HS-27A (cell line): ENCODE results near the gene HELB.
"Not testable (repeated sequence)": the region's sequence is repeated elsewhere in the genome, so short reads cannot be mapped to it uniquely, and the experiment has no call there.

Experiments used
- DNase-seq: peaks from one replicate; pipeline ENCODE4 v3.0.0-alpha.2; 2012; ENCODE audit warnings: low read depth, missing footprints

Gene HELB

DNA sequence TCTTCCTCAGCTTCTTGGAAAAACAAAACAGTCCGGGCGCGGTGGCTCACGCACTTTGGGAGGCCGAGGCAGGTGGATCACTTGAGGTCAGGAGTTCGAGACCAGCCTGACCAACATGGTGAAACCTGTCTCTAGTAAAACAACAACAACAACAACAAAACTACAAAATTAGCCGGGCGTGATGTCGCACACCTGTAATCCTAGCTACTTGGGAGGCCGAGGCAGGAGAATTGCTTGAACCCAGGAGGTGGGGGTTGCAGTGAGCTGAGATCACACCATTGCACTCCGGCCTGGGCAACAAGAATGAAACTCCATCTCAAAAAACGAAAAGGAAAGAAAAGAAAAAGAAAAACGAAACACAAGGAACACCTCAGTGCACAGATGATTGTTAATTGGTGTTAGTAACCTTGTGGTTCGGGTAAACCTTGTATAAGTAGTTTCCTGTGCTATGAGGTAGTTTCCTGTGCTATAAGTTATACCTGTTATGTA, 1.1 kb downstream of the HELB start:
- DNase-seq = not testable (repeated sequence)

DNA sequence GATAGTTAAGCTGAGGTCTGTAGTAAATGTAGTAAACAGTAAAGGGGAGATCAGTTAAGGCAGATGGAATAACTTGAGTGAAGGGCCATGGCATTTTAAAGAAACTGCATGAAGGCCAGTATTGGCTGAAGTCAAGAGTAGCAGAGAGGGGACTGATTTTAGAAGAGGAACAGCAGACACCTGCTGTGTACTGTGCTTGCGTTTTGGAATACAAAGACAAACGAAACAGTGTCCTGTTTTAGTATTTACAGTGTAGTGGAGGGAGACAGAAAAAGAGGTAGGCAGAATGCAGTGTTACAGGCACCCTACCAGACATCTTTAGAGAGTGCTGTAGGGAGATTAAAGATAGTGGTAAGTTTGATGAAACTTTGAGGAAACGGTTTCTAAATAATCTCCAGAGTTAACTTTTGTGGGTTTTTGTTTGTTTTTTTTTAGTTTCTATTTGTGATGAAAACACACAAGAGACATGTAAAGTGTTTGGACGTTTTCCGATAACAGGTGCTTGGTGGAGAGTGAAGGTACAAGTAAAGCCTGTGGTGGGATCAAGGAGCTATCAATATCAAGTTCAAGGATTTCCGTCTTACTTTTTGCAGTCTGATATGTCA, 2.1 kb downstream of the HELB start:
- DNase-seq = no peak

DNA sequence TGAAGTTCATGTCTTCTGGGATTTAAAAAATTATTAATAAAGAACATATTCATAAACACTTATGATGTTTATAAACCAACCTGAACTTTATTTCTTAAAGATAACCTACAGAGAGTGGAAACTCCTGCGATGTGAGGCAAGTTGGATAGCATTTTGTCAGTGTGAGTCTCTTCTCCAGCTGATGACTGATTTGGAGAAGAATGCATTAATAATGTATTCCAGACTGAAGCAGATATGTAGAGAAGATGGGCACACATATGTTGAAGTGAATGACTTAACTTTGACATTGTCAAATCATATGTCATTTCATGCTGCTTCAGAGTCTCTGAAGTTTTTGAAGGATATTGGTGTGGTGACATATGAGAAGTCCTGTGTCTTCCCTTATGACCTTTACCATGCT, 7.3 kb downstream of the HELB start:
- DNase-seq = no peak

DNA sequence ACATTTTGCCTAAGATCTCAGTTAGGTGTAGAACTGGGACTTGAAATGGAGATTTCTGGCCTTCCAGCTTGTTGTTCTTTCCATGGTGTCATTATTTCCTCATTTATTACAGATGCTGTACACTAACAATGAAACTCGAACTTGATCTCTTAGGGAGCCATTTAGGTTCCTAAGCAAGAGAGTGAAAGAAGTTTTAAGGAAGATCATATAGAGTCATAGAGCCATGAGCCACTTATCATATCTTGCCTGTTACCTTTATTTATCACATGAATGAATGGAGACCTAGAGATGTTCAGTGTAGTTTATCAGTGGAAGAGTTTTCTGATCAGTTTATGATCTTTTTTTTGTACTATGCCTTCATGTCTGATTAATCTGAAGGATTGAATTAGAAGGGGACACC, 9.9 kb downstream of the HELB start:
- DNase-seq = no peak

DNA sequence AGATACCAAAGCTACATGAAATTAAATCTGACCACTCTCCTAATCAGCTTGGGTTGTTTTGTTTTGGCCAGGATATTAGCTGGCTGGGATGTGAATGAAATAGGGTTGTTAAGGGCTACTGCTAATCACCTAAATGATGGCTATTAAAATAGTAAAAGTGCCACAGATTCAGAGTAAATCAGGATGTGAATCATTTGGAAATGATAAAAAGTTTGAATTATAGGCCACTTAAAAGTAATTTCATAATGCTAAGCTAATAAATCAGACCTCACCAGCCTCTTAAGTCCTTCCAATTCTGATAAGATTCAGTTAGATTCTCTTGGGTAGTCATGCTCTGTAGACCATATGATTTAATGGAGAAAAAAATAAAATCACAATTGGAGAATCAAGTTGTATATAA, 12.0 kb downstream of the HELB start:
- no peak for DNase-seq

DNA sequence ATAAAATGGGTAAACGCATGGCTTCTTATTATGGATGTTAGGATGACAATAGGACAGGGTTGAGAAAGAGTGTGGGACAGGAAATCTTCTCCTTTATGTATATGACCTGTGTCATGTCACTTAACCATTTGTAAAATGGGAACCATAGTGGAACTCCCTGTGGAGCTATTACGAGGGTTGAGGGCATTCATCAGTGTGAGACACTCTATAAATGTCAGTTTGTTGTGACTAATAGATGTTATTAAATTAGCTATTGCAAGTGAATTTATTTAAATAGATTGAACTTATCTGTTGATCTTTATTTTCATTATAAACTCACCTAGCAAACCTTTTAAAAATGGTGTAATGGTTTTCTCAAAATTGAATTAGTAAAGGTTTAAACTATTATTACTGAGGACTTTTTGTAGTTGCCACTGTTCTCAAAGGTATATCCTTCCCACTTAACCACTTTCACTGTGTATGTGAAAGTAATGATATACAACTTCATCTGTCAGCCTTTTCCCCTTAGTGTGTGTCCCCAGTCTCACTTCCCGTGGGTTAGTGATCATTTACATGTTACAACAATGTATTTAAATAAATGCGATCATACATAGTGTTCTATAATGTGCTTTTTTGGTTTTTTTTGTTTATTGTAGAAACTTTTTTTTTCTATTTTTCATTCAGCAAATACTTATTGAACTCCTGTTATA, 17.1 kb downstream of the HELB start:
- no peak for DNase-seq

DNA sequence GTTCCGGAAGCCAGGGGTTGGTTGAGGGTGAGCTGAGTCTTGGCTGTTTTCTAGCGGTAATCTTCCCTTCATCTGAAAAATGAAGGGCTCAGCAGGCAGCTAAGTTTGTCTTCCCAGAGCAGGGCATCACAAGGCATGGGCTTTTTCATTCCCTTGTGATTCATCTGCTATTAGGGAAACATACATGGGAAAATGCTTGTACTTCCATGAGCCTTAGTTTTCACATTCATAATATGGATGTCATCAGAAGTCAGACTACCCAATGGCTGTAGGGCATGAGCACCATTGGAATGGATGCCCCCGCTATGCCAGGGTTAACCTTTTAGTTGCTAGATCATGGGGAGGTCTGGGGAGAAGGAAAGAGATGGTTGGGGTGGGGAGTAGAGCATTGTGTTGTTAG, 18.7 kb downstream of the HELB start:
- DNase-seq = no peak

DNA sequence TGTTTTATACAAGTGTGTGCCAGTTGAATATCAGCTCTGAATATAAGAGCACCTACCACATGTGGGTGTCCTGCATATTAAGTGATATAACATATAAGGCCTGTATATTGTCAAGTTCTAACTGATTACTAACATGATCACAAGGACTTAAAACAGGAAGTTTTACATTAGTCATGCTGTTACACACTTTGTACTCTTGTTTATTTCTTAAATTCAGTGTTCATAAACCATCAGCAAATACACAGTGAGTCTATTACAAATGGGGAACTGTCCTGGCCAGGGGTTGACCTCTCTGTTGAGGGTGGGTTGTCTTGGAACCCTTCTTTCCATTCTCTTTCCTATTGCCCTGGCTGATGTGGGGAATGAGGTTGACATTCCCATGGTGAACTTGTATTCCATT, 19.1 kb downstream of the HELB start:
- DNase-seq = no peak

DNA sequence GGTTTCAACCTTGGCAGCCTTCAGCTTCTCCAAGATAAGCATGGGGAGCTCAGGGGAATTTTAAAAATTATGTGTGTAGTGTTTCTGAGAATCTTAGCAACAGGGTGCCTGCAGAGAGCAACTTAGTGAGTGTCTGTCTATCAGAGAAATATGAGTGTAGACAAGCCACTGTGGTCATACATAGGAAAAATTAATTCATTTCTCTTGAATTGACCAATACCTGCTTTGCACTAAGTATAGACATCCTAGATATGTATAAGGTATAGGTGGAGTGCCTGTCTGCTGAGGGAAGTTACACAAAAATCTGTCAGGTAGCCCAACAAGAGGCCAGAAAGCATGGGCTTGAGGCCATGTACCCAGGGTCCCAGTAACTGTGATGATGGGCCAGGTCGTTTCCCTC, 20.7 kb downstream of the HELB start:
- no peak for DNase-seq

DNA sequence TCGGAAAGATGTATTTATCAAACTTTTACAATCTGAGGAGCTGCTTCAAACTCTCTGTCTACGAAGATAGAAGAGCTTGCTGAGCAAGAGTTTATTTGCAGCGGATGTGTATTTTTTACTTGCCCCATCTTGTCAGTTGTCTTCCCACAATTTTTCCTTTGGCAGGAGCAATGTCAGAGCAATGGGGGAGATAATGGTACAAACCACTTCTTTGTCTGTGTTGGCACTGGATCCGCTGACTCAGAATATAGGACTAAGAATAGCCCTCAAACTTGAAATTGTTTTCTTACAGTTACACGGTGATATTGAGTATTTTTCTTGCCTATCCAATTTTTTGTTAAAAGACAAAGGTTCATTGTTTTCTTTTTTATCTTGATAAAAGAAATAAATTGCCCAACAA, 27.6 kb downstream of the HELB start:
- no peak for DNase-seq

DNA sequence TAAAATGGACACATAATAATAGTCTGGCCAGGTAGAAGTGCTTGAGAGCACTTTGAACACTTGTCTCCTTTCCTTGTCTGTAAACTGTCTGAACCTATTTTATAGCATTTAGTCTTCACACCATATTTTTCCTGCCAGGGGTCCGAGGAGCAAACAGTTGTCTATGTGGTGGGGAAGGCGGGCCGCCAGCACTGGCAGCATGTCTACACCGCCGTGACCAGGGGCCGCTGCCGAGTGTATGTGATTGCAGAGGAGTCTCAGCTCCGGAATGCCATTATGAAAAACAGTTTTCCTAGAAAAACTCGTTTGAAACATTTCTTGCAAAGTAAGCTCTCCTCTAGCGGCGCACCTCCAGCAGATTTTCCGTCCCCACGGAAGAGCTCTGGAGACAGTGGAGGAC, 28.7 kb downstream of the HELB start:
- no peak for DNase-seq

DNA sequence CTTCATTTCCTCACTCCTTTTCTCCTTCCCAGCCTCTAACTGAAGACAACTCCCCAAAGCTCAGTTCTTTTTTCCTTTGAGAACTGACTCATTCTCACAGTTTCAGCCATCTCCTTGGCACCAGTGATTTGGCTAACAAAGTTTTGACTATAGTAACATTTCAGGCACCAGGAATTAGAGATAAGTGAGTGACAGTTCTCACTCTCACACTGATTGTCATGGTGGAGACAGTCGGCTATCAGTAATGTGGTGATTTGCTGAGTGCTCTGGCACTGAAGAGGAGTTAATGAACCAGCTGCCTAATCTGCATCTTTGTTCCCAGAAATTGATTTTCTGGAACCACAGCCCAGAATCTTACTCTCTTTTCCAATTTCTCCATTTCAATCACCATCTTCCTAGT, 29.5 kb downstream of the HELB start:
- no peak for DNase-seq

DNA sequence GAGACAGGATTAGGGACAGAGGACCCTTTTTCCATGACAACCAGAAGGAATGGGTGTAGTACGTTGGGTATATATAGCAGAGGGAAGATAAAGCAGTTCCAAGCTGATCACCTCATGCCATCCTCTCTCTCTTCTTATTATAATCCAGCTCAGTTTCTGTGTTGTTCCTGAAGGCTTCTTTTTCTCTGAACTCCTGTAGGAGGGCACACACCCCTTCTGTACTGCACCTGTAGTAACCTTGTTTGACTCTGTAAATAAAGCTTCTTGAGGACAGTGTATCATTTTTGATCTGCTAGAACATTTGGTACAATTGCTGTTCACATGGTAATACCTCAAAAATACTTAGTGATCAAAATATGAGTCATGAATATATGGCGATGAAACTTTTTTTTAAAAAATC, 33.5 kb downstream of the HELB start:
- DNase-seq = no peak

DNA sequence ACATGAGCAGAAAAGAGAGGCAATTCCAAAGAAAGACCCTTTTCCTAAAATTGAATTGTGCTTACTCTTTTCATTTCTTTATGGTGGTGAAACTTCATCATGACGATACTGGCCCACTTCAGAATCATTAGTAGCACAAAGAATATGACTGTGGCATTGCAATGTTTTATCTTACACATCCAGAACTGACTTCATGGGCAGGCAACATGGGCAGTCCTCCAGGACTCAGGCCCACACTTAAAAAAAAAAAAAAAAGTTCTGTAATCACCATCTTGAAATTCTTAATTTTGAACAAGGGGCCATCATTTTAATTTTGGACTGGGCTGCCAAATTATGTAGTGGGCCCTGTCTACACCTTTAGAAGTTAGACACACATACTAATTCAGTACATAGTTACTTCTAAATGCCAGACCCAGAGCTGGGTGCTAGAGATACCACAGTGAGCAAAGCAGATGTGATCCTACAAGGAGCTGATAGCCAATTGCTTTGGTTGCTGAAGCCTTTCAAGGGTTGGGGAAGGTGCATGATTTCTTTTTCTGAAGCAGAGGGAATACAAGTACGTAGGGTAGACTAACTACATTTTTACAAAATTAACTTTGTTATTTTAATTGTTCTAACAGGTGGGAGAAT, 35.2 kb downstream of the HELB start:
- no peak for DNase-seq

DNA sequence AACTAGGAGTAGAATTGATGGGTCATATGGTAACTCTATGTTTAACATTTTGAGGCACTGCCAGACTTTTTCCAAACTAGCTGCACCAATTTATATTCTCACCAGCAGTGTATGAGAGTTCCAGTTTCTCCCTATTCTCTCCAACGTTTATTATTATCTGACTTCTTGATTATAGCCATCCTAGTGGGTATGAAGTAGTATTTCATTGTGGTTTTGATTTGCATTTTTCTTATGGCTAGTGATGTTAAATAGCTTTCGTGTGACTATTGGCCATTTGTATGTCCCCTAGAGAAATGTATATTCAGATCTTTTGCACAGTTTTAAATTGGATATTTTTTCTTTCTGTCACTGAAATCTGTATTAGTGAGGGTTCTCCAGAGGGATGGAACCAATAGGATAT, 37.8 kb downstream of the HELB start:
- DNase-seq = no peak

DNA sequence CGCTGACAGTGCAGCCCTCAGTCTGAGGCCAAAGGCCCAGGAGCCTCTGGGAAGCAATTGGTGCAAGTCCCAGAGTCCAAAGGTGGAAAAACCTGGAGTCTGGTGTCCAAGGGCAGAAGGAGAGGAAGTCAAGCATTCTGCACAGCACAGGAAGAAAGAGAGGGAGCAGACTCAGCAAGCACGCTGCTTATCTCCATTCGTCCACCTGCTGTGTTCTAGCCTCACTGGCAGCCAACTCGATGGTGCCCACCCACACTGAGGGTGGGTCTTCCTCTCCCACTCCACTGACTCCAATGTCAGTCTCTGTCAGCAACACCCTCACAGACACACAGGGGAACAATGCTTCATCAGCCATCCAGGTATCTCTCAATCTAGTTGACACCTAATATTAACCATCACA, 38.8 kb downstream of the HELB start:
- no peak for DNase-seq

DNA sequence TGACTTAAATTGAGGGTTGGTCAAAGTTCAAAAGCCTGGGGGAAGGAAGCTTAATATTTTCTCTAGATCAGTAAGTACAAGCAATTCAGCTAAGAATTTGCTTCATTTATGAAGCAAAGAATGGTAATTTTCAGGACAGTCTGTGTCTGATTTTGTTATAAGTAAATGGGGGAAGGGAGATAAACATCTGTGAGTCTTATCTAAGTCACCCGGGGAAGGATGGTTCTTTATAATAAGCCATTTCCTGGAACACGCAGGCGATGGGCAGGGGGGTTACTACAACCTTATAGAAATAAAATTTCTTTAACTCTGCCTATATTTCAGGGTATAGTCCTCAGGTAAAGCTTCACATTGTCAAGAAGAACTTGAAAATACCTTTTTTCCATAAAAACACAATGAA, 42.9 kb downstream of the HELB start:
- DNase-seq = no peak

DNA sequence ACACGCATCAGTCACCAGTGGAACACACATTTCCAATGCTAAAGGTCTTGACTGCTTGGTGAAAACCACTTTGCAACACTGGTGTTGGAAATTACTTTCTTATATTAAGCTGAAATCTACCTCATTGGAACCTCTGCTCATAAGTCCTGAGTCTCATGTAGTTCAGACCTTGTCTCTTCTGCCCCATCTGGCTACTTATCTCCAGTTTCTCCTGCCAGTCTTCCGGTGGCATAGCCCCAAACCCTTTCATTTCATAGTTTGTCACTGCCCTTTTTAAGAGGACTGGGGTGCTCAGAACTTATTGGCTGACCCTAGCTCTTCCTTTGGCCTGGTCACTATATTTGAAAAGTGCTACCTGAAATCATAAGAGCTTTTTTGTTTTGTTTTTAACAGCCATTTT, 43.7 kb downstream of the HELB start:
- DNase-seq = no peak

DNA sequence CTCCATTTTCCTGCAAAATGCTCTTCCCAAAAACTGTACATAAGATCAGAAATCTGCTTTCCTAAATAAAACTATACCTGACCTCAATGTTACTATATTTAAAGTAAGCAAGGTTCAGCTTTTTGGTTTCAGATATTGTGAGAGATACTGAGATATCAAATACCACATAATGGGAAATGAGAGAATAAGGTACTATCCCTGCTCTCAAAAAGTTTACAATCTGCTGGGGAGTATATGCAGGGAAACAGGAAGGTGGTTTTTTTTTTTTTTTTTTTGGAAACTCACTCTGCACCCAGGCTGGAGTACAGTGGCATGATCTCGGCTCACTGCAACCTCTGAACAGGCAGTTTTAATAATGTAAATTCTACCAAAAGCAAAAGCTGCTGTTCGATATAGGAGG, 49.0 kb downstream of the HELB start:
- no peak for DNase-seq

DNA sequence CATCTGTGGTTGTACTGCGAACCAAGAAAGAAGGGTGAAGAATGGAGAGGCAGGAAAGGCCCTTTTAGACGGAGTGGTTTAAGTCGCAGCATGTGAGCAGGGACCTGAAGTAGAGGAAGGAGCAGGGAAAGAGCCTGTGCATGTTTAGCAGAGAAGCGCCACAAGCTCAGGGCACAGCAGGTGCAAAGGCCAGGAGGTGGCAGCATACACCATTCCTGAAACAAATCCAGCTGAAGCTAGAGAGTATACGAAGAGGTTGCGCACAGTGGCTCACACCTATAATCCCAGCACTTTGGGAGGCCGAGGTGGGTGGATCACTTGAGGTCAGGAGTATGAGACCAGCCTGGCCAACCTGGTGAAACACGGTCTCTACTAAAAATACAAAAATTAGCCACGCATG, 49.9 kb downstream of the HELB start:
- no peak for DNase-seq

DNA sequence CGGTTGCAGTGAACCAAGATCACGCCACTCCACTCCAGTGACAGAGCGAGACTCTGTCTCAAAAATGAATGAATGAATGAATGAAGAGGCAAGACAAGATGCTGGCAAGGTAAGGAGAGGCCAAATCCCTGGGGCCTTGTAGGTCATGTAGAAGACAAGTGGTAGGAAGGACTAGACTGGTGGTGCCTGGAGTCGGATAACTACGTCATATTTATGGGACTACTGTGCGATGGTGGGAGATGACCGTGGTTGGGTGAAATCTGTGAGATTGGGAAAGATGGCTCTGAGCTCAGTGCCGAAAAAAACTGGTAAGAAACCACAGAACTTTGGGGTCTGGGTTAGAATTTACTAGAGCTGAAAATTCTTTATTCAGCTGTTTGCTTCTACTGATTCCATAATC, 50.6 kb downstream of the HELB start:
- DNase-seq = no peak

DNA sequence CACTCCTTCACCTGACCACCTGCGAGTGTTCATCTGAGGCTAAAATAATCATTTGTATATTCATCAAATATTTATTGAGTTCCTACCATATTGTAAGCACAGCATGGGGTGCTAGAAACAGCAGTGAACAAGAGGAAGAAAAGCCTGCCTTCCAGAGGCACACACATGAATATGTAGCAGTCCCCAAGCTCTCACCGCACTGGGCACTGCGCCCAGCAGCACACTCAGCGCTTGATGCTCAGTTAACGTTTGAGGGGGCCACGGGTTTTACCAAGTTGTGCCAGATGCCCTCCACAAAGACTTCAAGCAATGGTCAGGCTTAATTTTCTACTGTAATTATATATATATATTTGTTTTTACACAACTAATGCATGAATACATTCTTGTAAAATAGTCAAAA, 52.0 kb downstream of the HELB start:
- no peak for DNase-seq

DNA sequence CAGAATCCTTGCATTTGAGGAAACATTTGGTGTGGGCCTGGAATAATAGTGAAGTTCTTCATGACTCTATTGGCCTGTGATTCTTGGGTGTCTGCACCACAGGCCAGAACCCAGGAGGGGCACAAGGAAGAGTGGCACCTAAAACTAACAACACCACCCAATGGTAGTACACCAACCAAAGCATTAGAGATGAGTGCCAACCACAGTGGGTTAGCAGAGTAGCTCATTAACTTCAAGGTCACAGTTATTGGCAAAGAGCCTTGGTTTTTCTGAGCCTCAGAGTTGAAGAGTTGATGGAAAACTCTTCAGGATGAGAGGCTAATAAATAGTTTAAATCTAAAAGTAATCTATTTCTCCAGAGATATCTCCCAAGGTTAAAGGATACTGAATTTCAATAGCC, 57.0 kb downstream of the HELB start:
- DNase-seq = no peak

DNA sequence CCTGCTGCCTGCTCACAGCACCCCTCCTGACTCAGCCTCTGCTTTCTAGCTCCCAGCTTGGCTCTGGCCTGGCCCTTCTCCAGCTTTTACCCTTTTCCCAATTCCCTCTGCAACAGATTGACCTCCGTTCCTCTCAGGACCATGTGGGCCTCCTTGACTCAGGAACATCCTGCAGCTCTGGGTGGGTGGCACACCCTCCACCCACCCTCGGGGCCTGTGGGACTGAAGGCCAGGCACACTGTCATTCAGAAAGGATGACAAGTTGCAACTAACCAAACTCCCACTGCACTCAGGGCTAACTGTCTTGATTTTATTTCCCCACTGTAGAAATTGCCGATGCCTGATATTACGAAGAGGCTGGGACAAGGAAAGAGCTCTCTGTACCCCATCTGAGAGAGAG, 59.4 kb downstream of the HELB start:
- no peak for DNase-seq
